HG03457 (cell line): ENCODE data around the gene CAST.
A peak's percentile ranks its signal among the peaks of the same experiment; 100 is the strongest.

ENCODE experiments used
- ATAC-seq: cut with Tn5 transposase; IDR thresholded peaks from one replicate; pipeline ENCODE4 v1.9.1; 2021; ENCODE audit warnings: moderate number of reproducible peaks; ENCODE audit not compliant: unreplicated experiment

The CAST gene

DNA sequence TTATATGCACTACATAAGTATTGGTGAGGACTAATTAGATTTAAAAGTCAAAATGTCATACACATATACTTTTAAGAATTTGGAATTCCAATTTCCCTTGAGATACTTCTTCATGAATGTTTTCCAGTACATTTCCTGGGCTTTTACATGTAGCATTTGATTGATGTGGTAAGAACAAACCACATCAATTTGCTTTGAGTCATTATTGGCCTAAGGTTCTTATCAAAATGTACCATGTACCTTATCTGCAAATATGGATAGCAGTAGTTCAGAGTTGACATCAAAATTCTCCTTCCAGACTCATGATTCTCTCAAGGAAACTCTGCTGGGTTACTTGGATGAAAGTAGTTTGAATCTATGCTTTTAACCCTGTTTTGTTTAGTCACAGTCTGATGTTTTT, 2.5 kb downstream of the CAST start:
- no peak for ATAC-seq

DNA sequence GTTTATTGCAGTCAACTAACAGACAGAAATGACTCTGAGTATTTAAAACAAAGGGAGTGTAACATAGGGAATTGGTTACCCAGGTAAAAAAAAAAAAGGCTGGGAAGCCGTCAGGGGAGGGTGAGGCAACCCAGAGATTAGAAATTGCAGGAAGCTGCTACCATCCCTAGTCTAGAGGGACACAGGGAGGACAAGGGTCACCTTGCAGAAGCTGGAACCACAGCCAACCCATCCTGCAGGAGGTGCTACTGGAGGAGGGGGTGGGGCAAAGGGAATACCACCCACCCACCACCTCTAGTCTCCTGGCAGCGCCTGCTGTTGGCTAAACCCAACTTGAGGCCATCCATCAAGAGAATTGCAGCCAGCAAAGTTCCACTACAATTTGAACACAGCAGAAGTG, 6.5 kb downstream of the CAST start:
- no peak for ATAC-seq

DNA sequence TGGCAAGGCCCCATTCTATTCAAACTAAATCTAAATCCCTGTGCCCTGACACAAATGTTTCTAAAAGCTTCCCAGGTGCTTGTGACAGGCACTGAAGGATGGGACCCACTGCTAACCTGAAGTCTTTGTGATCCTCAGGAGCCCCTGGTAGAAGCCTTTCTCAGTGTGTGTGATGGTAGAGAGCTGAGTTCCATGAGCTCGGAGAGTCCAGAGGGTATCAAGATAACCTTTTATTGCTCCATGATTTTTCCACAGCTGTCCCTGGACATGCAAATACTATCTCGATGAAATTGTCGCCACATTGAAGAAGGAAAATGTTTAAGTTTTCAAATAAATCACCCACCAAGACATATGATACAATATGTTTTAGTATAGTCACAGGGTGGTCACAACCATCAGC, 7.7 kb downstream of the CAST start:
- ATAC-seq: no peak

- no peak for ATAC-seq
These were observed 9.3 kb downstream of the CAST start for GRCh38 chr5:96671441-96671840.

DNA sequence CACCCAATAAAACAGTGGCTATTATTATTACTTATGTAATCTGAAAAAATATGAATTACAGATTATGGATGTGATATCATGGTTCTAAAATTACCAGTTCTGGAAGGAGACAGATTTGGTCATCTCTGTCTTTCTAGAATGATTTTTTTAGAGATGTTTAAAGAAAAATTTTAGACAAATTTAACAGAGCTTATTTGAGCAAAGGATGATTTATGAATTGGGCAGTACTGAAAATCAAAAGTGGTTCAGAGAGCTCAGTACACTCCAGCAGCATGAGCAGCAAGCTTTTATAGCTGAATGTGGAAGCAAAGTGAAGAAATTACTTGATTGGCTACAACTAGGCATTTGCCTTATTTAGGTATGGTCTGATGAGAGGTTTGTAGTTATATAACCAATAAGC, 11.0 kb downstream of the CAST start:
- no peak for ATAC-seq

DNA sequence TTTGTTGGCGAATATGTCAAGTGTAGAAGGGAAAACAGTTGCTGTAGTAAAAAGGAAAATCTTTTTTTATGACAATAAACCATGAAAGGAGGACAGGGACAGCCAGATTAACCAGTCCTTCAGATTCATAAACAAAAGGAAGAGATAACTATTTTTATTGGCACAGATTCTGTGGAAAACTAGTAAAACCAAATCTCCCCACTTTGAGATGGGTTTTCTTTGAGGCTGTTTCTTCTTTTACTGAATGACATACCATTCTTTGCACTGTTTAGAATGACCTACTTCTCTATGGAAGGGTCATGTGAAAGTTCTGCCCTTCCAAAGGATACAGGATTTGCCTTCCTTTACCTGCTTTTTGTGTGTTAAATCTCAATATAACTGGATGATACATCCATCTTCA, 13.7 kb downstream of the CAST start:
- ATAC-seq: no peak

GRCh38 chr5:96677496-96677895, 15.3 kb downstream of the CAST start:
- ATAC-seq: no peak

GRCh38 chr5:96679293-96679692, 17.1 kb downstream of the CAST start:
- no peak for ATAC-seq

- no peak for ATAC-seq
These were observed 18.7 kb downstream of the CAST start for GRCh38 chr5:96680759-96681470.

DNA sequence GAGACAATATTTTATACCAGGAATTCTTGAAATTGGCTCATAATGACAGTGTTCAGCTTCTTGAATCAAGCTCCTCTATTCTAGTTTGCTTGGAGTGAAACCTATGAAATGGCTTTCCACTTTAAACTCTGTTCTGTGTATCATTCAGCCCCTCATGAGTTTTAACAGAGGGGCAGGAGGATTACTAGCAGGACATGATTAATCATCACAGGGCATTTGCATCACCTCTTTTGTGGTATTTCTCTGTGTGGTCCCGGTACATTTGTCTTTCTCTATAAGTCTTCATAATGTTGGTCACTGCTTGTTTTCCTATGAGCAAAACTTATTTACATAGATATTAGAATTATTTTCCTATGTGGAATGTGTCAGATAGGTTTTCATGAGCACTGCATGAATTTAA, 21.2 kb downstream of the CAST start:
- no peak for ATAC-seq

DNA sequence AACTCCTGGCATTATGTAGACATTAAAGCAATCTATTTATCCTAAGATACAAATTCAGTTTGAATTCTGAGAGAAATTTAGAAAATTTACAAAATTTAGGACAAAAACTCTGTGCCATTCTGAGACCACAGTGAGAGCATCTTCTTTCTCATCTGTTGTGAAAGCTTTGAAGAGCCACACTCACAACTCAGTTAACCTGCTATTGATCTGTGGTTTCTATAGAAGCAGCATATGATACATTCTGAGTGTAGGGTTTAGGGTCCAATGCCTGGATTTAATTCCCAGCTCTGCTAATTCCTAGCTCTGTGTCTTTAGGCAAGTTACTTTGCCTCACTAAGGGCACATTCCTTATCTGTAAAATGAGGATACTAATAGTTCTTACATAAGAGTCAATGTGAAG, 21.6 kb downstream of the CAST start:
- no peak for ATAC-seq

GRCh38 chr5:96687080-96687479, 24.9 kb downstream of the CAST start:
- no peak for ATAC-seq

DNA sequence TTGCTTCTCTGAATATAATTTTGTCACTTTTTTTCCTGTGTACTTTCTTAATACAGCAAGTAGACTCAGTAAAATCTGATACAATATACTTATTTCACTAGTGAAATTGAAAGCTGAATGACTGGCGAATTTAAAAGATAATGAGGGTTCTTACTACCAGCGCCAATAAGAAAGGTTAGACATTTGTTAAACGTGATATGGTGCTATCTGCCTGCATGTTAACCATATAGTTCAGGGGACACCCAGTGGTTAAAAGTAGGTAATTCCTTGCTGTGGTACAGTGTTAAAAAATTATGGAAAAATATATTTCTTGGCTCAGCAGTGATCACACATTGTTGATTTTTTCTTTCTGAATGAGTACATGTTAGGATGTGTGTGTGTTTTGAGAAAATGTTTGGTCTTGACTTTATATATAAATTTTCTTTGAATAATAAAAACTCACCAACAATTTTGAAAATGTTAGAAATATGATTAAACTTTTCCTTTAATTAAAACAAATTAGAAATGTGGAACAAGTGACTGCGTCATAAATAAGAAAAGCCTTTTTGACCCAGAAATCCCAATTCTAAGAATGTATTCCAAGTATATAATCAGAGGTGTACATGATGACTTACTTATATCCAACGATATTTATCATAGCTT, 25.8 kb downstream of the CAST start:
- ATAC-seq: peak; percentile 72

DNA sequence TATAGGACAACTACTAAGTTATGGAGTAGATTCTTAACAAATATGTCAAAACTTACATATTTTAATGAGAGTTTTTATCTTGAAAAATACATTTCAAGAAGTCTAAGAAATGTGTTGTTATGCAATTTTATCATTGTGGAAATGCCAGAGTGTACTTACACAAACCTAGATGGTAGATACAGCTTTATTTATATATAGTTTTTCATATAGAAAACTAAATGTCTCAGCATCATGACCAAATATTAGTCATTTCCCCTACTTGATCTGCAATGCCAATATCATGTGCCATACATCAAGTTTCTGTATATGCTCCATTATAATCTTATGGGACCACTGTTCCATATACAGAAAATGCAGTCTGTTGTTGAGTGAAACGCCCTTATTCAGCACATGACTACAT, 28.7 kb downstream of the CAST start:
- ATAC-seq: no peak

DNA sequence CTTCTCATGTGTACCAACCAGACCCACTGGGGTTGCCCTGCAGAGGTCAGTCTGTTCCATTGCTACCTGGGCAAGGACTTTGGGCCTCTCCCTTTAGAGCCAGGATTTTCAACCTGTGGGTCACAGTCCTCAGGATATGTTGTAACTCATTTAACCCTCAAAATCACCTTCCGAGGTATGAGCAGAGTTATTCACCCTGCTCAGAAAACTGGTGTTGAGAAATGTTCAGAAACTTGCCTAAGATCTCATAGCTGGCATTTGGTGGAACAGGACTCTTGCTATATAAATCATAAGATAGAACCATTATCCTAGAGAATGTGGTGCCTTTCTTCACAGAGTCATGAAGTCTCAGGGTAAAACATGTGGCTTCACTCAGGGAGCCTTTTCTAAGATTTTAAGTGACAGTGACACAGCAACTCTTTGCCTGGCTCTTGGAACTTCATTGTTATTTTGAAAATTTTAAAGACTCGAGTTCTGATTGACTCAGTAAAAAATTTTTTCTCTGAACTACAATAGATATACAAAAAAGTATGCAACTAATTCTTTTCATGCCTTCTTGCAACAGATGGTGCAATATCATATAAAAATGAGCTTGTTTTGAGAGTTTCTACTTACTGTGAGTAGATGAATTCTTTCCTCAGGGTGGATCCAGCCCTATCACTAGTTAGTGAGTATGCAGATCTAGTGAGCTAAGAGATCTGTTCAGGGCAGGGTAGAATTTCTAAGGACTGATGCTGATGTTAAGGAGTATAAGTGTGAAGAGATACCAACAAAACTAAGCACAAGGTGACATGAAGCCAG, 29.5 kb downstream of the CAST start:
- no peak for ATAC-seq

DNA sequence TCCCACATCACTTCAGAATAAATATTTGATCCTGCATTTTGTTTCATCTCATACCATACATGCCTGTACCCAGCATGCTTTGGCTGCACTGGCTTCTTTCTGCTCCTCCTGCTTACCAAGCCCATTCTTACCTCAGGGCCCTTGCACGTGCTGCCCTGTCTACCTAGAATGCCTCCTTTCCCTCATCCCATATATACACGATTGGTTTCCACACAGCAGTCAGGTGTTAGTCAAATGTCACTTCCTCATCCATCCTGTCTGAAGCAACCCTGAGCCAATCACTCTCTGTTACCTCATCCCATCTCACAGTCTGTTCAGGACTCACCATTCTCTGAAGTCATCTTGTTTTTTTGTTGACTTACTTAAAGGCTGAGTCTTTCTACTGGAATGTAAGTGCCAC, 30.3 kb downstream of the CAST start:
- no peak for ATAC-seq

- ATAC-seq: no peak
These were observed 37.1 kb downstream of the CAST start for GRCh38 chr5:96699186-96699820.

DNA sequence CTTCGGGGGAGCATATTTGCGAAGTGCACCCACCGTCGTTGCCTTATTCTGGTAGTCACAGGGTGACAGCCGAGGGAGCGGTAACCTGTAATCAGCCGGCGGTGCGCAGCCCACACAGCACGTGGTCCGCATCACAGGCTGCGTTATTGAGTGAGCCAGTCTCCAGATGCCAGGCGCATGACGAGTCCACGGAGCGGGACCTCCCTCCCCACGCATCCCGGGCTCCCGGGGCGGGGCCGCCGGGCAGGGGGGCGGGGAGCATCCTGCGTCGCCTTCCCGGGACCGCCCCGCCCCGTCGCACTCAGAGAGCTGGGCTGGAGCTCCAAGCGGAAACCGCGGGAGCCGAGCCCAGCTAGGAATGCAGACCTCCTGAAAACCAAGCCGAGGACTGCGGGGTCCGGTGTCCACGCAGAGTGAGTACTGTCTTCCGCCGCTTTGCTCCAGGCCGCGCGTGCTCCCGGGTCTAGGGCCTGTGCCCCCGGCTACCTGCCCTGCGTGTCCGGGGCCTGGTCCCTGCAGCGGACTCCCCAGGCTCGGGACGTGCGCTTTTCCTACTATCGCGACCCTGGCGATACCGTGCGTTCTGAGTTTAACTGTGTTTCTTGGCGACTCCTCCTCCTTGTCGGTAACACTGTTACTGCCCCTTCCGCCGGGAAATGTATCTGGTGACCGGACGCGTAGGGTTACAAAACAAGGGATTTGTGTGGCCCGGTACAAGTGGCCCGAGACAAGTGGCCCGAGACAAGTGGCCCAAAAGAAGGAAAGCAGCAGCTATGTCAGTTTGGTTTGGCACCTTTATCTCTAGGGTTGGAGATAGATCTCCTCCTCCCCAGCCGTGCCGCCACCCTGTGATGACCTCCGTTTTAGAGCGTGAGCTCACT, 40.6 kb downstream of the CAST start:
- peak; percentile 36 for ATAC-seq

GRCh38 chr5:96703384-96703920, 41.3 kb downstream of the CAST start:
- ATAC-seq: peak; percentile 71

- ATAC-seq: no peak
These were observed 41.8 kb downstream of the CAST start for GRCh38 chr5:96703995-96704394.
